ENCODE measurements around the gene NMNAT2.

Gene NMNAT2

GRCh38 chr1:183363972-183364371 lies 54.2 kb downstream of the NMNAT2 start:
- DNase-seq, result no peak

- DNase-seq, result no peak
Observed at GRCh38 chr1:183361081-183361480, 57.1 kb downstream of the NMNAT2 start.

GRCh38 chr1:183360473-183360872 lies 57.7 kb downstream of the NMNAT2 start:
- no peak for DNase-seq

- DNase-seq, result no peak
Observed at GRCh38 chr1:183356534-183357182, 61.5 kb downstream of the NMNAT2 start.

GRCh38 chr1:183355797-183356196 lies 62.4 kb downstream of the NMNAT2 start:
- DNase-seq, result no peak

- no peak for DNase-seq
Observed at GRCh38 chr1:183355181-183355580, 63.0 kb downstream of the NMNAT2 start.

GRCh38 chr1:183353597-183353996 lies 64.6 kb downstream of the NMNAT2 start:
- no peak for DNase-seq

GRCh38 chr1:183349201-183349711 lies 68.9 kb downstream of the NMNAT2 start:
- no peak for DNase-seq

- no peak for DNase-seq
Observed at GRCh38 chr1:183346276-183346732, 71.9 kb downstream of the NMNAT2 start.

- no peak for DNase-seq
Observed at GRCh38 chr1:183339556-183340167, 78.5 kb downstream of the NMNAT2 start.

GRCh38 chr1:183331091-183331742 lies 87.0 kb downstream of the NMNAT2 start:
- no peak for DNase-seq

- no peak for DNase-seq
Observed at GRCh38 chr1:183330335-183330734, 87.8 kb downstream of the NMNAT2 start.

GRCh38 chr1:183328371-183328770 lies 89.8 kb downstream of the NMNAT2 start:
- DNase-seq, result no peak

- no peak for DNase-seq
Observed at GRCh38 chr1:183327434-183328290, 90.5 kb downstream of the NMNAT2 start.

- DNase-seq, result no peak
Observed at GRCh38 chr1:183323849-183324683, 94.1 kb downstream of the NMNAT2 start.

GRCh38 chr1:183319606-183320005 lies 98.6 kb downstream of the NMNAT2 start:
- no peak for DNase-seq

- no peak for DNase-seq
Observed at GRCh38 chr1:183319051-183319450, 99.1 kb downstream of the NMNAT2 start.

GRCh38 chr1:183318433-183318832 lies 99.7 kb downstream of the NMNAT2 start:
- no peak for DNase-seq

- DNase-seq, result no peak
Observed at GRCh38 chr1:183315991-183316758, 102.0 kb downstream of the NMNAT2 start.

- no peak for DNase-seq
Observed at GRCh38 chr1:183313063-183313462, 105.1 kb downstream of the NMNAT2 start.

GRCh38 chr1:183310753-183311479 lies 107.3 kb downstream of the NMNAT2 start:
- DNase-seq, result no peak
